HG03066 (cell line): ENCODE results near the gene APBA2.

ENCODE experiments used
- ATAC-seq: cut with Tn5 transposase; IDR thresholded peaks from one replicate; pipeline ENCODE4 v1.9.1; 2021; ENCODE audit warnings: low read depth; ENCODE audit not compliant: unreplicated experiment

Gene APBA2

GRCh38 chr15:29127506-29128430 is 242.0 kb downstream of the APBA2 start:
- ATAC-seq: no peak

- ATAC-seq: no peak
Measured at GRCh38 chr15:29128671-29129070, 242.9 kb downstream of the APBA2 start.

- no peak for ATAC-seq
Measured at GRCh38 chr15:29129221-29129620, 243.4 kb downstream of the APBA2 start.

- ATAC-seq: no peak
Measured at GRCh38 chr15:29129926-29130325, 244.2 kb downstream of the APBA2 start.

- ATAC-seq: no peak
Measured at GRCh38 chr15:29130476-29130875, 244.7 kb downstream of the APBA2 start.

- no peak for ATAC-seq
Measured at GRCh38 chr15:29130951-29131839, 245.4 kb downstream of the APBA2 start.

- ATAC-seq: no peak
Measured at GRCh38 chr15:29131840-29132420, 246.2 kb downstream of the APBA2 start.

- ATAC-seq: no peak
Measured at GRCh38 chr15:29132735-29133181, 247.0 kb downstream of the APBA2 start.

GRCh38 chr15:29133321-29133720 is 247.5 kb downstream of the APBA2 start:
- no peak for ATAC-seq

- ATAC-seq: no peak
Measured at GRCh38 chr15:29133791-29134190, 248.0 kb downstream of the APBA2 start.

- ATAC-seq: no peak
Measured at GRCh38 chr15:29134239-29134638, 248.5 kb downstream of the APBA2 start.

GRCh38 chr15:29134641-29135308 is 249.0 kb downstream of the APBA2 start:
- no peak for ATAC-seq

GRCh38 chr15:29135309-29135657 is 249.5 kb downstream of the APBA2 start:
- ATAC-seq: no peak

- ATAC-seq: no peak
Measured at GRCh38 chr15:29135702-29136646, 250.2 kb downstream of the APBA2 start.

GRCh38 chr15:29138260-29138659 is 252.5 kb downstream of the APBA2 start:
- ATAC-seq: no peak

- ATAC-seq: no peak
Measured at GRCh38 chr15:29139072-29139471, 253.3 kb downstream of the APBA2 start.

GRCh38 chr15:29139540-29140459 is 254.0 kb downstream of the APBA2 start:
- no peak for ATAC-seq
